ENCODE measurements around the gene RPS6KB2. TPM values are rescaled to one million over a fixed set of nuclear protein-coding genes. Genes with fewer than 3 reads are reported as not detected.

Gene RPS6KB2
- total RNA-seq, 2 experiments from 2014 or later: 54.8 to 57.4 TPM

- ATAC-seq: no peak
- no peak for TF ChIP-seq CTCF (IDR thresholded peaks at IDR 0.05)
- intact Hi-C loops (cut with micrococcal nuclease): no loop called here
- Mint-ChIP-seq H3K27me3 (no peaks in the 10 kb centered on the region), H3K9me3 (no peaks in the 10 kb centered on the region), H3K27ac (no peak overlapping the region), H3K4me1 (ENCODE audit: low read depth) (no peaks in the 10 kb centered on the region), H3K4me3 (no peak overlapping the region), H3K36me3 (ENCODE audit: low read depth) (no peaks in the 10 kb centered on the region)
- DNase-seq: no peak
- ChIA-PET POLR2A (interaction anchor here (1.0 to 1.5 kb wide), 2 partner anchors 10 to 28 kb away, joined by 3 to 6 read pairs; no protein-coding TSS in a partner anchor), CTCF (no interaction called here)
Measured at GRCh38 chr11:67457453-67457852, 29.2 kb downstream of the RPS6KB2 start.

- Mint-ChIP-seq H3K27me3 (no peaks in the 10 kb centered on the region), H3K4me1 (ENCODE audit: low read depth) (no peaks in the 10 kb centered on the region), H3K4me3 (no peak overlapping the region), H3K27ac (no peak overlapping the region), H3K36me3 (ENCODE audit: low read depth) (no peaks in the 10 kb centered on the region), H3K9me3 (no peaks in the 10 kb centered on the region)
- POLR2A ChIA-PET: interaction anchor here (0.8 to 1.7 kb wide), 3 partner anchors 10 to 14 kb away, joined by 3 to 5 read pairs (median 4); no protein-coding TSS in a partner anchor
- ATAC-seq (no peak), DNase-seq (no peak)
- CTCF ChIA-PET: interaction anchor here (2.6 kb wide), 1 partner anchor 112 kb away, joined by 5 read pairs; no protein-coding TSS in a partner anchor
- intact Hi-C loops (cut with micrococcal nuclease): no loop called here
- no peak for TF ChIP-seq CTCF (IDR thresholded peaks at IDR 0.05)
Measured at GRCh38 chr11:67458266-67458665, 30.0 kb downstream of the RPS6KB2 start.

- Mint-ChIP-seq H3K4me3 (no peak overlapping the region), H3K9me3 (no peaks in the 10 kb centered on the region), H3K4me1 (ENCODE audit: low read depth) (peaks cover 28% of the 10 kb centered on the region), H3K27ac (no peak overlapping the region), H3K27me3 (no peaks in the 10 kb centered on the region), H3K36me3 (ENCODE audit: low read depth) (peaks cover 8% of the 10 kb centered on the region)
- intact Hi-C loops (cut with micrococcal nuclease): no loop called here
- ATAC-seq: no peak
- POLR2A ChIA-PET: interaction anchor here (0.7 to 0.9 kb wide), 2 partner anchors 11 to 26 kb away, joined by 3 read pairs; partner anchors contain the start of gene GPR152
- CTCF ChIA-PET: interaction anchor here (0.7 kb wide), 1 partner anchor 137 kb away, joined by 3 read pairs; no protein-coding TSS in a partner anchor
- TF ChIP-seq CTCF (IDR thresholded peaks at IDR 0.05): no peak
- DNase-seq: no peak
Measured at GRCh38 chr11:67463186-67463585, 34.9 kb downstream of the RPS6KB2 start.

GRCh38 chr11:67463680-67464410 lies 35.6 kb downstream of the RPS6KB2 start:
- Mint-ChIP-seq H3K9me3 (no peaks in the 10 kb centered on the region), H3K36me3 (ENCODE audit: low read depth) (peaks cover 11% of the 10 kb centered on the region), H3K4me3 (peak overlapping the region; percentile 88), H3K4me1 (ENCODE audit: low read depth) (peaks cover 31% of the 10 kb centered on the region), H3K27me3 (no peaks in the 10 kb centered on the region), H3K27ac (peak overlapping the region; percentile 93)
- intact Hi-C loops (cut with micrococcal nuclease): no loop called here
- no peak for DNase-seq
- ChIA-PET POLR2A (interaction anchor here (0.9 to 7.2 kb wide), 2 partner anchors 23 to 27 kb away, joined by 3 to 81 read pairs; partner anchors contain the start of gene AIP), CTCF (interaction anchor here (0.7 kb wide), 1 partner anchor 136 kb away, joined by 3 read pairs; no protein-coding TSS in a partner anchor)
- no peak for ATAC-seq
- TF ChIP-seq CTCF (IDR thresholded peaks at IDR 0.05): no peak

All from activated CD8-positive, alpha-beta T cell treated with anti-CD3 and anti-CD28 coated beads for 36 hours (primary cell).